K562 (cell line): ENCODE measurements around the gene AFDN. TPM values are rescaled to one million over a fixed set of nuclear protein-coding genes. Genes with fewer than 3 reads are reported as not detected.

ENCODE experiments used
- ATAC-seq: fragments of 200-7000 bp; cut with Tn5 transposase; 3 replicates; pipeline ENCODE4 v1.9.1; 2020; ENCODE audit warnings: moderate library complexity
- BruUV-seq: library from RNA; stranded (reverse); fragments of 400-500 nt; replicated peaks from 2 replicates; lab custom pipeline; 2021; lab: Mats Ljungman, UMichigan
- CTCF ChIA-PET: fragments of 300-600 bp; formaldehyde crosslinking; extraction: SDS; loops from one replicate; lab custom pipeline; 2021; ENCODE audit warnings: low intra/inter-chr PET ratio; lab: Yijun Ruan, JAX
- POLR2A ChIA-PET: fragments of 300-600, 350-650 bp; sonication (Branson Sonifier 250); formaldehyde crosslinking; extraction: SDS; loops from one replicate; lab custom pipeline; 2021; ENCODE audit warnings: antibody characterized with exemption, inconsistent platforms; lab: Yijun Ruan, JAX
- DNase-seq, 4 experiments: peaks; one replicate each; pipeline versions ENCODE4 v3.0.0 to v3.0.0-alpha.2; 2011 to 2018; ENCODE audit warnings: low spot score in 3 of 4, mixed read lengths in 3 of 4; ENCODE audit errors: extremely low read depth in 1 of 4
- FAIRE-seq: peaks from 2 replicates; lab custom pipeline; 2011; peaks lifted over from hg19 to GRCh38; lab: Jason Lieb, UNC
- H2AFZ ChIP-seq: 2 replicates; pipeline ENCODE4 v1.6.0; 2011; ENCODE audit warnings: low read depth, low read length, control low read depth, inconsistent platforms
- H3K27ac ChIP-seq: fragments of 200-600 bp; 3 replicates; pipeline ENCODE4 v1.8.0; 2011; ENCODE audit warnings: low read depth, mild to moderate bottlenecking, control low read depth, inconsistent platforms, low read length, moderate library complexity, mixed read lengths; ENCODE audit errors: extremely low read depth
- H3K27me3 ChIP-seq, 2 experiments: fragments of 300-600 bp in 1 of 2; 2 replicates in 1 of 2; 3 replicates in 1 of 2; pipeline versions ENCODE4 v1.6.0 to v1.8.0; 2011; ENCODE audit warnings: inconsistent platforms in 2 of 2, low read length in 2 of 2, mild to moderate bottlenecking in 1 of 2, mixed read lengths in 1 of 2, moderate library complexity in 1 of 2; ENCODE audit not compliant: control insufficient read depth in 2 of 2, insufficient read depth in 2 of 2
- H3K36me3 ChIP-seq: fragments of 300-600 bp; 3 replicates; pipeline ENCODE4 v1.8.0; 2011; ENCODE audit warnings: mild to moderate bottlenecking, low read length, inconsistent platforms; ENCODE audit not compliant: control insufficient read depth, insufficient read depth
- H3K4me1 ChIP-seq, 2 experiments: fragments of 200-600 bp in 1 of 2; replicated peaks in 1 of 2; 2 replicates in 1 of 2; 3 replicates in 1 of 2; pipeline versions ENCODE4 v1.5.1 to v1.8.0; 2011; ENCODE audit warnings: inconsistent platforms in 2 of 2, low read length in 2 of 2, mild to moderate bottlenecking in 1 of 2, mixed read lengths in 1 of 2, moderate library complexity in 1 of 2; ENCODE audit not compliant: control insufficient read depth in 2 of 2, insufficient read depth in 2 of 2
- H3K4me2 ChIP-seq: 2 replicates; pipeline ENCODE4 v1.6.1; 2011; ENCODE audit warnings: low read length, control low read depth, inconsistent platforms, mixed read lengths; ENCODE audit not compliant: insufficient read depth
- H3K4me3 ChIP-seq: fragments of 200-600 bp; sonication (generic), shearing (Covaris generic); 2 replicates; pipeline ENCODE4 v1.5.1; 2016; ENCODE audit warnings: control low read depth, inconsistent platforms
- H3K79me2 ChIP-seq: fragments of 200-600 bp; 3 replicates; pipeline ENCODE4 v1.8.0; 2011; ENCODE audit warnings: low read length, inconsistent platforms; ENCODE audit not compliant: control insufficient read depth, insufficient read depth
- H3K9ac ChIP-seq, 2 experiments: 2 replicates each; pipeline versions ENCODE4 v1.6.0 to v1.6.1; 2011; ENCODE audit warnings: low read depth in 2 of 2, low read length in 2 of 2, control low read depth in 1 of 2, inconsistent platforms in 1 of 2, mild to moderate bottlenecking in 1 of 2, mixed read lengths in 1 of 2; ENCODE audit not compliant: insufficient read depth in 1 of 2
- H3K9me1 ChIP-seq: one replicate; pipeline ENCODE4 v1.6.0; 2011; ENCODE audit warnings: inconsistent platforms, mild to moderate bottlenecking, low read length, moderate library complexity; ENCODE audit not compliant: control insufficient read depth, insufficient read depth
- H3K9me3 ChIP-seq: replicated peaks from 2 replicates; pipeline ENCODE4 v1.5.1; 2011; ENCODE audit warnings: low read depth, low read length, inconsistent platforms; ENCODE audit not compliant: control insufficient read depth, insufficient read depth
- H4K20me1 ChIP-seq: replicated peaks from 2 replicates; pipeline ENCODE4 v1.6.1; 2011; ENCODE audit warnings: low read length, inconsistent platforms, mixed read lengths; ENCODE audit not compliant: control insufficient read depth, insufficient read depth
- CCNT2 ChIP-seq: IDR thresholded peaks from 2 replicates; pipeline ENCODE4 v1.6.1; 2011; ENCODE audit warnings: borderline replicate concordance, low read depth, mild to moderate bottlenecking, moderate library complexity, mixed read lengths, low read length; ENCODE audit not compliant: insufficient read length; ENCODE audit errors: extremely low read depth
- DPF2 ChIP-seq: fragments of 450-650 bp; IDR thresholded peaks from 2 replicates; pipeline ENCODE4 v1.6.1; 2016
- TSHZ1 ChIP-seq: fragments of 250-450 bp; sonication (Bioruptor Pico); IDR thresholded peaks from 2 replicates; pipeline ENCODE4 v1.4.0; 2020; ENCODE audit warnings: mild to moderate bottlenecking, moderate library complexity
- ZBTB12 ChIP-seq: fragments of 250-450 bp; sonication (Bioruptor Pico); IDR thresholded peaks from 2 replicates; pipeline ENCODE4 v1.4.0; 2020
- ZNF184 ChIP-seq: sonication (generic); formaldehyde crosslinking; IDR thresholded peaks from 2 replicates; pipeline ENCODE4 v1.5.0; 2020; ENCODE audit warnings: missing genetic modification reagents
- WGBS: fragments of 100-300 bp; shearing (Covaris generic); methylation state at CpG from one replicate; pipeline ENCODE4 v1.1.6; 2016; ENCODE audit warnings: low coverage, mixed read lengths; ENCODE audit not compliant: insufficient coverage; ENCODE audit errors: missing lambda C conversion rate; 5-methylcytosine and 5-hydroxymethylcytosine counted together
- in situ Hi-C: fragments of 300-500 bp; cut with MboI; formaldehyde crosslinking; loops from 4 replicates; pipeline ENCODE4 v1.15.0; 2018; ENCODE audit warnings: inconsistent platforms, mixed read lengths
- intact Hi-C: fragments of 100-400 bp; cut with micrococcal nuclease; formaldehyde crosslinking; loops from 2 replicates; pipeline ENCODE4 v1.14.2; 2022
- polyA plus RNA-seq, 8 experiments: library from polyadenylated mRNA; depleted of rRNA in 4 of 8; stranded (reverse) in 5 of 8; unstranded in 3 of 8; fragments of >200 nt; fragmentation: Nextera tagmentation in 2 of 8; fragmentation: Illumina TruSeq in 1 of 8; extraction: Ambion mirVana in 2 of 8; extraction: Trizol in 1 of 8; gene quantifications; 2 replicates each; pipeline versions ENCODE4 v1.2.1 to v1.2.3, GENCODE V29; 2011 to 2014; ENCODE audit warnings: inconsistent platforms in 1 of 8, missing spikeins in 1 of 8
- total RNA-seq, 7 experiments: library from RNA; depleted of rRNA in 6 of 7; stranded (reverse); fragments of >200 nt in 6 of 7; fragmentation: Illumina TruSeq in 2 of 7; extraction: Trizol in 2 of 7; gene quantifications; 2 replicates each; pipeline versions ENCODE4 v1.2.1 to v1.2.3, GENCODE V29; 2011 to 2021; ENCODE audit warnings: low replicate concordance in 1 of 7

Gene AFDN
- total and polyA plus RNA-seq, 9 of the 15 experiments (the other 6 are each of a cell fraction or from before 2014, with no cell fraction given), result 7.2 to 129 (median 105) TPM

- Histone ChIP-seq H2AFZ (no peak overlapping the region), H3K36me3 (no peaks in the 10 kb centered on the region), H3K4me3 (no peak overlapping the region), H3K4me2 (no peak overlapping the region), H3K9ac (no peak overlapping the region), H3K4me1 (peaks cover 13 to 19% of the 10 kb centered on the region in 2 experiments; a peak in 4 of 5 replicates), H4K20me1 (no peaks in the 10 kb centered on the region), H3K9me1 (no peaks in the 10 kb centered on the region), H3K9me3 (no peaks in the 10 kb centered on the region), H3K27ac (no peak overlapping the region), H3K27me3 (peaks cover 9 to 24% of the 10 kb centered on the region in 2 experiments), H3K79me2 (no peaks in the 10 kb centered on the region)
- WGBS, result 68% methylated on average over 6 of the region's 6 CpGs
- ATAC-seq, result no peak
- intact Hi-C loops, result no loop called here
- ChIA-PET POLR2A (no interaction called here), CTCF (no interaction called here)
- in situ Hi-C loops, result no loop called here
- TF ChIP-seq CCNT2, result no peak
- TF ChIP-seq TSHZ1 (CRISPR knock-in tag), result no peak
- no peak for TF ChIP-seq DPF2
- no peak for TF ChIP-seq ZBTB12 (CRISPR knock-in tag)
- no peak for TF ChIP-seq ZNF184 (CRISPR knock-in tag)
- BruUV-seq, result no TSS peak
- no peak for DNase-seq
- FAIRE-seq, result no peak
Observed at GRCh38 chr6:167807200-167807599, 19.5 kb upstream of the AFDN start.
